Measurements from ENCODE around the gene VAV2. TPM values are rescaled to one million over a fixed set of nuclear protein-coding genes. Genes with fewer than 3 reads are reported as not detected.

Gene VAV2
- polyA plus RNA-seq, 1 donor, result 17.3 TPM

DNA sequence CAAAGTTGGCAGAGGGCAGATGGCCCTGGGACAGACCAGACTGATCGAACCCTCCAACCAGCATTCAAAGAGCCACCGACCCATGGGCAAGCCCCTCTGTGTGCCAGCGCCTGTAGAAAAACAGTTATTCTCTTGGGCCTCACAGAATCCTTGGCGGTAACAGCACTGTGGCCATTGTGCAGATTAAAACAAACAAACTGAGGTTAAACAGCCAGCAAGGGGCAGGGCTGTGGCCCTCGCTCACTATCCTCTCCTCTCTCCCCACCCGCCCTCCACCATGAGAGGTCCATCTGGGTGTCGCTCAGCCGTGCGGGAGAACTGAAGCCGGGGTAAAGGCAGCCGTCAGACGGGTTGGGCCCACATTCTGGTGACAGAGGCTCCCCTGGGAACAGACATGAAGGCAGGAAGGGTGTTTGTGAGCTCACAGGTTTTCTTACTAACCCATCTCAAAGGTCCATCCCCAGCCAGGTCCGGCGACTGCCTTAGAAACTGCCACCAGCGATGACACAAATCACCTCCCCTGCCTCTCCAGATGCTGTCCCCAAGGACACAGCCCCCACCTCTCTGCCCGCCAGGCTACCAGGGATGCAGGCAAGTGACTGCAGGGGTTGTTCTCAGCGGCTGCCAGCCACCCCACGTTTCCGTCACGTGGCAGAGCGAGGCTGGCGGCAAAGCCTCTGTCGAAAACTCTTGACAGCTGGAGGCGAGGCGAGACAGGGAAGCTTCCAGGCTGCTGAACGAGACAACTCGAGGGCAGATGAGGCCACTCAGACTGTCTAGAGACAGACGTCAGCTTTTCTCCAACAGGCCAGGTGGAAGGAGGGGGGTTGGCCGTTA, 178.2 kb downstream of the VAV2 start:
- peak; percentile 50 for DNase-seq

DNA sequence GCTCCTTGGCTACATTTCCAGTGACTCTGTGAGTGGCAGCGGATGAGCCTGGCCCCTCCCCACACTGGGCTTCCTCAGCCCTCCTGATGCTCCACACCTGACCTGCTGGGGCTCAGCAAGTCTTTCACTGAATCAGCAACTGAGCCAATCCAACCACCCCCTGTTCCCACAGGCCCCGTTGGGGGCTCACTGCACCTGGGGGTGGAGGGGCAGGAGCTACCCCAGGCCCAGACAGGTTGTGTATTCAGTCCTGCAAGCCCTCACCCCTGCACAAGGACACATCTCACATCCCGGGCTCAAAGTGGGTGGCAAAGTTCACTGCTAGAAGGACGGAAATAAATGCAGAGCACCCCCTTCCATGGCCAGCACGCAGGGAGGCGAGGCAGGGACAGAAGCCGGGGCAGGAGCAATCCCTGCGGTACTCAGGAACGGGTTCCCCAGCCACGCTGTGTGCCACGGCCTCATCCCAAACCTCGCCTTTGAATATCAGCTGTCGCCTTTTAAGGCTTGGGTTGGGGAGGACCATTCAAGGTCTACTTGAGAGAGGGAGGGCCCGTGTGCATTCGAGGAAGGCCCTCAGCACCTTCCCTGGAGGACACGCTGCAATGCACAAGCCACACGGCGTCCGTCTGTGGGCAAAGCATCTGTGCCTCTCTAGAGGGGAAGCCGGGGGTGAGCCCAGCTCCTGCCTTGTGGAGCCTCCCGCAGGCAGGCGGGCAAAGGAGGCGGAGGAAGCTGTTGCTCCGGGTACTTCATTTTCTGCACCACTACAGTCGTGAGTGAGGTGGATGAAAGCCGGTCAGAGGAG, 179.0 kb downstream of the VAV2 start:
- DNase-seq, result no peak

DNA sequence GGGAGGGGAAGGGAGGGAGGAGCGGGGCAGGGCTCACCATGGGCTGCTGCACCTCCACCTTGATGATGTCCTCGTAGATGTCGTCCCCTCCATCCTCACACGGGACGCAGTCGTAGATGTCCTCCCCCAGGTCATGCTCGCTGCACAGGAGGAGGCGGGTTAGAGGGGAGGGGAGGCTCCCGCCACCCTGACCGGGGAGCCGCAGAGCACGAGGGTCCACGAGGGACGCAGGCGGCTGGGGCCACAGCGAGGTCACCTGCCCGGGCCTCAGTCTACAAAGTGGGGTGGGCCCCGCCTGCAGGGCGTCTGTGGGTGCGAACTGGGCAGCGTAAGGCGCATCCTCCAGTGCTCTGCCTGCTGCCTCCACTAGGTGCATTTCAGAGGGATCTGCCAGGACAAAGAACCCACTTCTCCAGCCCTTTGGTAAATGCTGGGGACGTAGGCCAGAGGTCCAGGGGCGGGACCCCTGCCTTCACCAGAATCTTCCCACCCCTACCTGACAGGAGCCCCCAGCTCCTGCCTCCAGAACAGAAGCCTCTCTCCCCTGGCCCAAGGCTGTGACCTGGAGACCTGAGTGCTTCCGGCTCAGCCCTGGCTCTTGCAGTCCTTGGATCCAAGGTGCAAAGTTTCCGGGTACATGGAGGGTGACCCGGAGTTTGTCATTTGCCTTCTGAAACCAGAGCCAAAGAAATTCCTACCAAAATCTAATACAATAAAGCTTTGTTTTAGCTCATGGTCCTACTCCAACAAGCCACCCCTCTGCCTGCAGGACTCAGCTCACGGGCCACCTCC, 179.9 kb downstream of the VAV2 start:
- no peak for DNase-seq

DNA sequence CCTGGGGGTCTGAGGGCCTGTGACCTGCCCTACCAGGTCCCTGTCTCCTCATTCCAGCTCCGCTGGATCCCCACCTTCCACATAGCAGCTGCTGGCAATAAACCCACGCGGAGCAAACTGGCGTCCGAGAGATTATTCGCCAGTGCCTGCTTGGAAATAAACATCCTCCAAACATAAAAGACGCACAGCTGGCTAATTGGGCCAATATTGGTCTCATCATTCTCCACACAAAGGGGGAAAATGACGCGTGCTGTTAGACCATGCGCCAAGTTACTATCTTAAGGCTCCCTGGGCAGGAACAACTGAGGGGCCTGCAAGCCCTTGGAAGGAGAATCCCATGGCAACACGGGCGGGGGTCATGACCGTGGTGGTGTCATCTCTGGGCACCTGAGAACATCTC, 180.7 kb downstream of the VAV2 start:
- no peak for DNase-seq

DNA sequence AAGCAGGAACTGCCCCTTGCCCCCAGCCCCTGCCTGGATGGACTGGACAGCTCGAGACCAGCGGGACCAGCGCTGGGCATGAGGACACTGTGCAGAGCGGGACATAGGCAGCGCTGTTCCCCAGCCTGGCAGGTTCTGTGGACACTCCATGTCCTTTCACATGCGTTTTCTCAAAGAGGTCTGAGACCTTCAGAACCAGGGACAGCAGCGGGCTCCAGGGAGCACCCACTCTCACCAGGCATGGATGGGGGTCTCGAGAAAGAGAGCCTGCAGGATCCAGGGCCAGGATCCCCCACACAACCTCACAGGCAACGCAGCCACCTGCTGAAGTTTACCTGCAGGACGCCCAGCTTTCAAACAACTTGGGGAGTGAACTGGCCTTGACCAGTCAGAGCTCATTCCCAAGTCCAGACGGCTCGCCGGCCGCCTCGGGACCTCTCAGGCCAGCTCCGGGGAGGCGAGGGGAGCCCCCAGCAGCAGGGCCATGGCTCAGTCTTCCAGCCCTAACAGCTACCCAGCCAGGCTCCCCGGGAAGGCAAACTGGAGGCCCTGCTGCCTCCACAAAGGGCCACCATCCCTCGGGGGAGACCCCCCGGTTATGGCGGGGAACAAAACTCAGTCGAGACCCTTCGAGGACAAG, 181.4 kb downstream of the VAV2 start:
- no peak for DNase-seq

DNA sequence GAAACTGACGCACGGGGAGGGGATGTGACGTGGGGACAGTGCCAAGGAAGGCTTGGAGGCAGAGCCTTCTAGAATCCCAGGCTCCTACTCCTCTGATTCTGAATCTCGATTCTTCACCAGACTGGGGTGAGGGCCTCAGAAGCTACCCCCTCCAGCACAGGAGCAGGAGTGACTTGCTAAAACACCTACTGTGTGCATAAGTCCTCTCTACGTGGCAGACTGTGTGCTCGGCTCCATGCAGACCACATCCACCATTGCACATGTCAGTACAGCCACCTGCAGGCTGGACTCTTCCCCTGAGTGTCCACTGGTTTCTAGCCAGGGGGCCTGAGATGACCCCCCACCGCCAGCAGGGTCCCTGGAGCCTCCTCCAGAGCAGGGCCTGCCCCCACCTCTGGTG, 182.8 kb downstream of the VAV2 start:
- DNase-seq, result no peak

DNA sequence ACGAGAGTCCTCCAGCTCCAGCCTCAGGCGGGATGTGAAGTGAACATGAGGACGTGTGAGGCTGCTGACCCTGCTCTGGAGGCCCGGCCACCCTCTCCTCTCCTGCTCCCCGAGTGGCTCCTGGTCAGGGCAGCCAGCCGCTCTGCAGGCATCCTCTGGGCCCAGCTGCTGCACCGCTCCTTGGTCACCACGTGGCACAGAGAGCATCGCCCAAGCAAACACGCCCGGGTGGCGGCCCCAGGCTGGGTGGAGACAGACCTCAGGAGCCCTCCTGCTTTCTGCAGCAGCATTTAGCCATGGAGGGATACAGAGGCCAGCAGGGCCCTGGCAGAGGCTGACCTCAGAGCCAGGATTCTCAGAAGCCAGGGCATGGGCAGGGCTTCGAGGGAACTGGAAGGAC, 184.3 kb downstream of the VAV2 start:
- DNase-seq, result no peak

DNA sequence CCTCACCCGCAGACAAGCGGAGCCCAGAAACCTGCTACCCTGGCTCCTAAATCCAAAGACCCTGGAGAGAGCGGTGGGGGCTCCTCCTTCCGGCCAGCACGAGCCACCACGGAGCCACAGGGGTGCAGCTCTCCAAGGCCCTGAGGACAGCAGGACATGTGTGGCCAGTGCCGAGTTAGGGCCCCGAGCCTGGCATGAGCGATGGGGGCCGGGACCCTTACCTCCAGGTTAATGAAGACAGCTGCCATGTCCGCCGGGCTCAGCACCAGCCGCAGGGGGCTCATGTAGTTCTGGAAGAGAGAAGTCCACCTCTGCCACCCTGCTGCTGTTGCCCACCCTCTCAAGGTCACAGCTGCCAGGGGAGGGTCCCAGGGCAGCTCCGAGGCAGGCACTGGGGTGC, 185.1 kb downstream of the VAV2 start:
- DNase-seq, result no peak

DNA sequence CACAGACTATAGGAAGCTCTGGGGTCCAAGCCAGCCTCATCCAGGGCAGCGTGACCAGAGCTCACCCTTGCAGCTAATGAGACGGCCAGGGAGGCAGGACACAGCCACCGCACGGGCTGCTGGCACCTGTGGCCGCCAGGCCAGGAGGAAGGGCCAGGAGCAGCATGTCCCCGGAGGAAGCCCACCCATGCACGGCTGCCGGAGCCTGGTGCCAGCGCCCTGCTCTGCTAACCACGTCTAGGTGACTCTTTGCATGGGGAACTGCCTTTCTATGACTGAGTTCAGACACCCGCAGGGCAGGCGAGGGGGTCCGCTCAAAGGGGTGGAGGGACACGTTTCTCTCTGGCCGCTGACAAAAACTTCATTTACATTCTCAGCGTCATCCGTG, 185.5 kb downstream of the VAV2 start:
- no peak for DNase-seq

DNA sequence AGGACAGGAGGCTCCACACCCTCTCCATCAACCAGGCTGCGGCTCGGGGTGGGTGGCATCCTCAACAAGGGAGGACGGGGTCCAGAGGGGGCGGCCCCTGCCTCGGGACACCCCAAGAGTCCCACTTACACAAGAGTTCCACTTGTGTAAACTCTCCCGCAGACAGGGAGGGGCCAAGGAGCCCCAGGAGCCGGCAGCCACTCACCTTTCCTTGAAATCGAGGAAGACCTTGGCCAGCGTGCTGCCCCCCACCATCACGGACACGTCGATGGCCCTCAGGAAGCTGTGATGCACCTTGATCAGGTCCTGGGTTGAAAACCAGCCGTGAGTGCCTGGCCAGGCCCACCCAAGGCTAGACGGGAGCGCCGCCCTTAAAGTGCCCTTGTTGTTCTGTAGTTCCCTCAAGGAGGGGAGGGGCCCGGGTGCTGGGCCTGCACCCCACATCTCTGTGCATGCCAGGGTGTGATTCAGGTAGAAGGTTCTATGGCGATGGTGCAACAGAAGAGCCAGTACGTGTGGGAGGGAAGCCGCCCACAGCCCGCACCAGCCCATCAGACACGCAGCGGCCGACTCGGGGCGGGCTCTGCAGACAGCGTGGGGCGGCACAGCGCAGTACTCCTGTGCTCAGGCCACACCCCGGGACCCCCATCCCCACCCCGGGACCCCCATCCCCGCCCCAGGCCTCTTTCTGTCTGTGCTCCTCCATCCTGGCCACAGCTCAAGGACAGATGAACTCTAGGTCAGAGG, 186.1 kb downstream of the VAV2 start:
- DNase-seq, result no peak

DNA sequence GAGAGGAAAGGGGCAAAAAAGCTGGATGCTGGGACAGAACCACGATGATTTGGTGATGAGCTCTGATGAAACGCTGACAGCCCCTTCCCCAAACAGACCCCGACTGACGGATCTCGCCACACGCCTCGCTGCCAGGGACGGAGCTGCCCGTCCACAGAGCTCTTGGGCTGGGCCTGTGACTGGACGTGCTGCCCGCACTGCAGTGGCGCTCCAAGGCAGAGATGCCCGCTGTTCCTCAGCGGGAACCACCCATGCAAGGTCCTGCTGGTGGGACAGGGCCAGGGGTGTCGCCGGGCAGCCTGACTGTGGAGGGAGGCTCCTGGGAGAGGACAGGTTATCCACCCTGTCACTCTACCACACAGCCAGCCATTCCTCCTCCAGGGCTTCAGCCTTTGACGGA, 187.9 kb downstream of the VAV2 start:
- DNase-seq, result no peak

DNA sequence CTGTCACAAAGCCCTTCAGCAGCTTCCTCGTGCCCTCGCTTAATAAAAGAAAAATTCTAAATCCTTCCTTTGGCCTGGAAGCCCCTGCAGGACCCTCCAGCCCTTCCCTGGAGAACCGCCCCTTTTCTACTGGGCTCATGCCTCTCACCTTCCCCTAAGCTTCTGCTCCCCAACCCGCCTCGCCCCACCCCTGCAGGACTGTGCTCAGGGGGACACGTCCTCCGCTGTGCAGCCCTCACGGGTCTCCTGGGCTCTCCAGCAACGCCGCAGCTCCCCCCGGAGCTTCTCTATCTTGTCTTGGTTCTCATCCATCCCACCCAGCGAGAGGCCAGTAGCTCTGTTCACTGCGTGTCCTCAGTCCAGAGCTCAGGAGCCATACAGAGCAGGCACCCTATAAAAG, 188.4 kb downstream of the VAV2 start:
- no peak for DNase-seq

DNA sequence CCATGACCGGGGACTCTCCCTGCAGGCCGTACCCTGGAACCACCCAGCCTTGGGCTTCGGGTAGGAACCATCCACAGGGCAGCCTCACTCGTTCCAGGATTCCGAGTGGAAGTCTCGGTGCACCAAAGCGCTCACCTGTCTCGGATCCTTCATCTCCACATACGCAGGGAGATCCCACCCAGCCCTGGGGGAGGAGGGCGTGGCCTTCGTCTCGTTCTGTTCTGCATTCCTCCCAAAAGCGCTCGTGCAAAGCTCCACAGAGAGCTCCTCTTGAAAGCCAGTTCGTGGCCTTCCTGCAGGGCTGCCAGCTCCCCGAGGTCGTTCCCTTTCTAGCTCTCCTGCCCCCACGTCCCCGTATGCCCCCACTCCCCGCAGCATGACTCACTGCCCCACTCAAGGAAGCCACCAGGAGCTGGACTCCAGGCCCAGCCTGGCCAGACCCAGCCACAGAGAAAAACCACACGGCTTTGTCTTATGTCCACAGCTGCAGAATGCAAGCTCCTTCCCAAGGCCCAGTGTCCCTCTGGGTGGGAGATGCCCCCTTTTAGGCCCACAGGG, 189.0 kb downstream of the VAV2 start:
- no peak for DNase-seq

DNA sequence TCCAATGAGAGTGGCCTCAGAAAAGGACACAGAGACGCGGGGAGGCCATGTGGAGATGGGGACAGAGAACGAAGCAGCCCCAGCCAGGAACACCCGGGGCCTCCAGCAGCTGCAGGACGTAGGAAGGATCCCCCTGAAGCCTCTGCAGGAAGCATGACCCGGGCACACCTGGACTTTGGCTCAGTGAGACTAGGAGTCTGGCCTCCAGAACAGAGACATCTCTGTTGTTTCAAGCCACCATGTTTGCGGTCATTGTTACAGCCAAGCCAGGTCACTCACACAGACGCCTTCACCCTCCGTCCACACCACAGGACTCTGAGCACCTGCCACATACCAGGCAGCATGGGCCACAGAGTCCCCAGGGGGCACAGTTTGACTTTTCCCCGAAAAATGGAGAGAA, 190.4 kb downstream of the VAV2 start:
- no peak for DNase-seq

DNA sequence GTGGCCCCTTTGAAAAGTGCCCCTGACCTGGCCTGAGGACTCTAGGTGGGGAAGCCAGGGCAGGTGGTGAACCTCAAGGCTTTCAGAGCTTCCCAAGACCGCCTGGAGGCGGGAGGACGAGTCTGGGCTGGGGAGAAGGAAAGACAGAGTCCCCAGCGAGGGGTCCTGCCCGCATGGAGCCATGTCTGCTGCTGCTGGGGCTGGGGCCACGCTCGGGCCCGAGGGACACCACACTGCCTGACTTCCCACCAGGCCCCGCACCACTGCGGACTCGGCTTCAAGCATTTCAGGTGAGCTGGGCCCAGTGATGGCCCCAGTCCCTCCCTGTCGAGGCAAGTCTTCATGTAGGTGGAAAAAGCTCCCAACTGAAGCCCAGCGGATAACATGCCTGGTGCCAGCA, 191.9 kb downstream of the VAV2 start:
- DNase-seq, result no peak

DNA sequence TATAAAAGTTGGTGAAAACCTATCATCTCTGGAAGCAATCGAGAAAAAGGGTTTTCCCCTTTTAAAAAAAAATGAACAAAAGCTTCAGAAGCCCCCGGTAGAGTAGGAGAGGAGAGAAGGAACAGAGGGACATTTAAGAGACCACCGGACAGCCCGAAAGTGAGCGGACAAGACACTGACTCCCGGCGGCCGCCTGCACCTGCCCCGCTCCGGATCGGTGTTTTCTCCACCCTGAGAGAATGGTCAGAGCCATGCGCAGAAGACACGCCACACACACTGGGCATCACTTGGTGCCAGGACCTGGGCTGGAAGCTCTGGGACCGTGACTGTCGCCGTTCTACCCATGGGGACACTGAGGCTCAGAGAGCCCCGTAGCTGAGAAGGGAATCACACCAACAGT, 192.4 kb downstream of the VAV2 start:
- DNase-seq, result no peak

DNA sequence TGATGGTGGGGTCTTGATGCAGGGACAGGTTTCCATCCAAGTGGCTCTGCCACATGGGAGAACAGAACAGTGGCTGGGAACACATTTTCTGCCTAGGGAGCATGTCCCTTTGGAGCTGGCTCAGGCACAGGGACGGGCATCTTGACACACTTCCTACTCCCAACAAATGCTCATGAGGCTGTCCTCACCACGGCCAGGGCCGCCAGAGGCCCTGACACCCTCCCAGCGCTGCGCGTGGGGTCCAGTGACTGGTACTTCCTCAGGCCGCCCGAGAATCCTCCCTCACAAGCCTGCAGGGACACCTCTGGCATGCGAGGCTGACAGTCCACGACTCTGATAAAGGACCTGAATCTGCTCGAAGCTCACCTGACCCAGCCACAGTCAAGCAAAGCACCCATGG, 193.0 kb downstream of the VAV2 start:
- DNase-seq, result no peak

DNA sequence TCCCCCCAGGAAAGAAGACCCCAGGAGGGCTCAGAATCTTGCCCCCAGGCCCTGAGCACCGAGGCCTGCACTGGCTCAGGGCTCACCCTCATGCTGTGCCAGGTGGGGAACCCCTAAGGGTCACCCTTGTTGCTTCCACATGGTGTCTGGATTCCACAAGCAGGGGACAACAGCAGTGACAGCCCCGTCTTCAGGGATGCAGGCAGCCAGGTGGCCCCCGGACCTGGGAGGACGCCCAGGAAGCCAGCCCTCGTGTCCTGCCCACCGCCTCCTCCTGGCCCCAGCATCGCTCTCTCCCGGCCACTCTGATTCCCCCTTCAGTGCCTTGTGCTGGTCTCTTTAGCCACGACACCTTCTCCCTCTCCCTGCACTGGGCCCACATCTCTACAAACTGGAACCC, 194.0 kb downstream of the VAV2 start:
- DNase-seq, result no peak

DNA sequence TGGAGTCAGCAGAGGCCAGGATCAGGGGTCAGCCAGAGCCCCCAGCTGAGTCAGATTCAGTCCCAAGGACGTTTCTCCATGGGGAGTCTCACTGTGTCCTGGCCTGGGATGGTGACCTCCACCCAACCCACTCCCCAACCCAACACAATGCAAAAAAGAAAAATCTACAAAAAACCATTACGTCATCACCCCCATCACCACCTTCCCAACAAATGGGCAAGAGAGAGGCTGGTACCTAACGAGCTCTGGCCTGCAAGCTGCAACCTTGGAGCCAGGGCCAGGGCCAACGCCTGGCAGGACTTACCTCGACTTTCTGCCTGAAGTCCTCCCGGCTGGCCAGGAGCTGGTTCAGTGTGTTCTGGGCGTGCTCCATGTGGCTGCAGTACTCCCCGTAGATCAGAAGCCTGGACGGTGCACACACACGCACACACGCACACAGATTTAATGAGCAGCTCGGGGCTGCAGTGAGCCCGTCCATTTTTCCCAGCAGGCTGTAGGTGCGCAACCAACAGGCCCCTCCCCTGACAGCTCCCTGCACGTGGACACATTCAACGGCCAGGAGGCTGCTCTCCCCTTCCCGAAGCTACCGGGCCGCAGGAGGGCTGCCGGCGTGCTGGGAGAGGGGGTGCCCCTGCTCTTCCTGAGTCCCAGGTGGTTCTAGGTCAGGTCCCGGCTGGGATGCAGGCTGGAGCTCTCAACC, 194.6 kb downstream of the VAV2 start:
- DNase-seq, result no peak

DNA sequence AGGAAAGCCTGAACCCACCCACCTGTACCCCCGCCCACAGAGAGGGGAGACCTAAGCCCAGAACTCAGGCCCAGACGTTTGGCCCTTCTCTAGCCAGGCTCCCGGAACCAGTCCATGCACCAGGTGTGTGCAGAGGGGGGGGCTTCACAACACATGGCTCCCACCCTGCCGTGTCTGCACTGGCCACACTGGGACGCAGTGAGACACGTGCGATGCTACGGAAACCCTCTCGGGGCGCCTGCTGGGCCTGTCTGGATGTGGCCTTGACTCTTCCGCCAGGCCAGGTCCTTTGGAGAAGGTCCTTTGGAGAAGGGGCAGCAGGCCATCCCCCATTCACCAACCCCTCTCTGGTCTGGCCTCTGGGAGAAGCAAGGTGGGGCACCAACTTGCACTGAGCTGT, 195.6 kb downstream of the VAV2 start:
- no peak for DNase-seq

DNA sequence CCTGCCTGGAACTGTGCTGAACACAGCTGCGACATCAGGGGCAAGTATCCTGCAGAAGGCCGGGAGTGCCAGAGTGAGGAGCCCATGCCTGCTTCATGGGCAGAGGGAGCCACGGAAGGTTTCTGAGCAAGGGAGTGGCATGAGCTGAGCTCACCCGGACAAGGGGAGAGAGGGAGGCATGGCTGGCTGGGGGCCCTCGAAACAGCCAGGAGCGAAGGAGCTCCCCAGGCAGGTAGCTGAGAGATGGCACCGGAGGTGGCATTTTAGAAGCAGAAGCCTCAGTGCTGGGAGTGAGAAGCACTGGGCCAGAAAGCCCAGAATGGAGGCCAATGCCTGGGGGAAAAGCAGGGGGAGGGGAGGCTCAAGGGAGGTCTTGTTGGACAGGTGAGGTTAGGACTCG, 197.1 kb downstream of the VAV2 start:
- no peak for DNase-seq

Data from hindlimb muscle (tissue), 1 donor.